Esophagus squamous epithelium (tissue), 4 donors: Measurements from ENCODE around the gene SCN8A.

ENCODE experiments used
- POLR2A ChIP-seq, 4 donors: fragments of 450-650 bp; IDR thresholded peaks; one replicate each; pipeline ENCODE4 v1.6.1; 2017; ENCODE audit warnings: antibody characterized with exemption in 4 of 4, mild to moderate bottlenecking in 4 of 4, moderate library complexity in 3 of 4
- TF ChIP-seq, protein P1 (sequence below), 6 experiments: fragments of 450-650 bp in 4 of 6; fragments of 200-600 bp in 2 of 6; sonication (generic) in 2 of 6; IDR thresholded peaks; one replicate each; pipeline ENCODE4 v1.5.1; 2016 to 2019; ENCODE audit warnings: antibody characterized with exemption in 6 of 6, mild to moderate bottlenecking in 4 of 6, moderate library complexity in 4 of 6

DNA sequence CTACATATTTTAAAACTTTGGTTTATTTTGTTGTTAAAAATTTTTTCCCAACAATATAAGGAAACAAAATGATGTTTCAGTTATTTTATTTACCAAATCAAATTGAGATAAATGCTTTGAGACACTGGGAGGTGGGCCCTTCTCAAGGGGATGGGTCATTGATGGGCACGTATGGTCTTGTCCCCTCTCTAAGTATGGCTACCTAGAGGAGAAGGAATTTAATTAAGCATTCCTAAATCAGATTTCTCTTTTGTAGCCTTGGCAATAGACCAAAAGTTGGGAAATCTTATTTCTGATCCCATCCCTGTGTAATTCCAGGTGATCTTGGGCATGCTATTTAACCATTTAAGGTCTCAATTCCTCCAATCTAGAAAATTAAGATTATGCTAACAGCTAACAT lies 79.0 kb downstream of the SCN8A start:
- TF ChIP-seq, protein P1, sequence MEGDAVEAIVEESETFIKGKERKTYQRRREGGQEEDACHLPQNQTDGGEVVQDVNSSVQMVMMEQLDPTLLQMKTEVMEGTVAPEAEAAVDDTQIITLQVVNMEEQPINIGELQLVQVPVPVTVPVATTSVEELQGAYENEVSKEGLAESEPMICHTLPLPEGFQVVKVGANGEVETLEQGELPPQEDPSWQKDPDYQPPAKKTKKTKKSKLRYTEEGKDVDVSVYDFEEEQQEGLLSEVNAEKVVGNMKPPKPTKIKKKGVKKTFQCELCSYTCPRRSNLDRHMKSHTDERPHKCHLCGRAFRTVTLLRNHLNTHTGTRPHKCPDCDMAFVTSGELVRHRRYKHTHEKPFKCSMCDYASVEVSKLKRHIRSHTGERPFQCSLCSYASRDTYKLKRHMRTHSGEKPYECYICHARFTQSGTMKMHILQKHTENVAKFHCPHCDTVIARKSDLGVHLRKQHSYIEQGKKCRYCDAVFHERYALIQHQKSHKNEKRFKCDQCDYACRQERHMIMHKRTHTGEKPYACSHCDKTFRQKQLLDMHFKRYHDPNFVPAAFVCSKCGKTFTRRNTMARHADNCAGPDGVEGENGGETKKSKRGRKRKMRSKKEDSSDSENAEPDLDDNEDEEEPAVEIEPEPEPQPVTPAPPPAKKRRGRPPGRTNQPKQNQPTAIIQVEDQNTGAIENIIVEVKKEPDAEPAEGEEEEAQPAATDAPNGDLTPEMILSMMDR (IDR thresholded peaks at IDR 0.05) = no peak
- TF ChIP-seq POLR2A (IDR thresholded peaks at IDR 0.05) = no peak
